Gastroesophageal sphincter (tissue), 4 donors: ENCODE results near the gene PTGR1. TPM values are rescaled to one million over a fixed set of nuclear protein-coding genes. Genes with fewer than 3 reads are reported as not detected.
"Not testable (repeated sequence)": the region's sequence is repeated elsewhere in the genome, so short reads cannot be mapped to it uniquely, and the experiment has no call there.

Source experiments
- ATAC-seq: fragments of 150-250 bp; one replicate; pipeline ENCODE4 v1.9.1; 2016; ENCODE audit warnings: mild to moderate bottlenecking, moderate library complexity
- H3K27ac ChIP-seq, 4 donors: fragments of 200-600 bp; sonication (generic) in 3 of 4; 1 replicate in 3 of 4; 2 replicates in 1 of 4; pipeline ENCODE4 v1.5.1; 2016 to 2019
- H3K27me3 ChIP-seq: fragments of 200-600 bp; sonication (generic); one replicate; pipeline ENCODE4 v1.5.1; 2019
- H3K36me3 ChIP-seq, 2 donors: fragments of 200-600 bp; sonication (generic); one replicate each; pipeline ENCODE4 v1.5.1; 2019; ENCODE audit warnings: control low read depth in 1 of 2
- H3K4me1 ChIP-seq, 3 donors: fragments of 200-600 bp; sonication (generic); 1 replicate in 2 of 3; 2 replicates in 1 of 3; pipeline ENCODE4 v1.5.1; 2016 to 2019; ENCODE audit warnings: control low read depth in 2 of 3
- H3K4me3 ChIP-seq, 2 donors: fragments of 200-600 bp; sonication (generic); one replicate each; pipeline ENCODE4 v1.5.1; 2019; ENCODE audit warnings: mild to moderate bottlenecking in 1 of 2, moderate library complexity in 1 of 2
- H3K9me3 ChIP-seq, 3 donors: fragments of 200-600 bp; sonication (generic); one replicate each; pipeline ENCODE4 v1.5.1; 2017 to 2019; ENCODE audit warnings: control low read depth in 2 of 3
- CTCF ChIP-seq, 4 experiments: fragments of 200-600 bp in 2 of 4; fragments of 450-650 bp in 2 of 4; sonication (generic) in 1 of 4; IDR thresholded peaks; one replicate each; pipeline ENCODE4 v1.5.1; 2017 to 2019; ENCODE audit warnings: antibody characterized with exemption in 4 of 4, mild to moderate bottlenecking in 2 of 4, moderate library complexity in 2 of 4
- EP300 ChIP-seq: sonication (generic); formaldehyde crosslinking; IDR thresholded peaks from one replicate; pipeline ENCODE4 v1.6.1; 2017; ENCODE audit warnings: antibody characterized with exemption, mild to moderate bottlenecking
- POLR2A ChIP-seq, 2 donors: fragments of 450-650 bp; IDR thresholded peaks; one replicate each; pipeline ENCODE4 v1.6.1; 2017; ENCODE audit warnings: antibody characterized with exemption in 2 of 2, mild to moderate bottlenecking in 2 of 2, moderate library complexity in 1 of 2
- POLR2AphosphoS5 ChIP-seq: sonication (generic); formaldehyde crosslinking; IDR thresholded peaks from one replicate; pipeline ENCODE4 v1.6.1; 2017; ENCODE audit warnings: antibody characterized with exemption
- whole genome bisulfite sequencing, 2 donors: methylation state at CpG; one replicate each; pipeline ENCODE4 v1.1.5; 2018; ENCODE audit warnings: low coverage in 1 of 2; 5-methylcytosine and 5-hydroxymethylcytosine counted together
- total RNA-seq, 4 donors: library from RNA; depleted of rRNA; stranded (reverse); fragments of >200 nt; gene quantifications; one replicate each; pipeline ENCODE4 v1.1.0, GENCODE V29; 2016

Gene PTGR1
- total RNA-seq, 4 donors from 2014 or later, result 19.1 to 59.6 (median 43.7) TPM

GRCh38 chr9:111586378-111586777 is 13.1 kb downstream of the PTGR1 start:
- no peaks in the 10 kb centered on the region for H3K27me3 ChIP-seq
- no peaks in the 10 kb centered on the region for H3K4me1 ChIP-seq
- TF ChIP-seq EP300 (no peak), POLR2AphosphoS5 (no peak), CTCF (IDR thresholded peaks at IDR 0.05) (no peak), POLR2A (IDR thresholded peaks at IDR 0.05) (no peak)
- no peak overlapping the region for H3K4me3 ChIP-seq
- H3K9me3 ChIP-seq, result no peaks in the 10 kb centered on the region
- no peak overlapping the region for H3K27ac ChIP-seq
- no peak for ATAC-seq
- 93 to 97% methylated on average over 4 to 5 of the region's 5 CpGs for WGBS, 2 donors
- peaks cover 3 to 77% of the 10 kb centered on the region in 2 donors for H3K36me3 ChIP-seq

- ATAC-seq, result no peak
- peaks cover 3 to 87% of the 10 kb centered on the region in 2 donors for H3K36me3 ChIP-seq
- TF ChIP-seq CTCF (IDR thresholded peaks at IDR 0.05) (no peak), EP300 (no peak), POLR2AphosphoS5 (no peak), POLR2A (IDR thresholded peaks at IDR 0.05) (no peak)
- no peak overlapping the region for H3K27ac ChIP-seq
- 73 to 89% methylated on average over 3 of the region's 3 CpGs for WGBS, 2 donors
- H3K27me3 ChIP-seq, result no peaks in the 10 kb centered on the region
- H3K4me3 ChIP-seq, result no peak overlapping the region
- no peaks in the 10 kb centered on the region for H3K4me1 ChIP-seq
- no peaks in the 10 kb centered on the region for H3K9me3 ChIP-seq
Observed at GRCh38 chr9:111582888-111583287, 16.6 kb downstream of the PTGR1 start.

GRCh38 chr9:111572950-111573604 is 26.4 kb downstream of the PTGR1 start:
- Histone ChIP-seq H3K4me3 (no peak overlapping the region), H3K27me3 (no peaks in the 10 kb centered on the region), H3K27ac (no peak overlapping the region), H3K36me3 (peaks cover 7 to 98% of the 10 kb centered on the region in 2 donors), H3K9me3 (peaks cover 0 to 11% (median 0%) of the 10 kb centered on the region in 3 donors), H3K4me1 (no peaks in the 10 kb centered on the region)
- no peak for ATAC-seq
- WGBS, 2 donors, result 27 to 58% methylated on average over 2 to 4 of the region's 4 CpGs
- no peak for TF ChIP-seq POLR2A (IDR thresholded peaks at IDR 0.05)
- no peak for TF ChIP-seq EP300
- no peak for TF ChIP-seq POLR2AphosphoS5
- TF ChIP-seq CTCF (IDR thresholded peaks at IDR 0.05), result no peak

GRCh38 chr9:111568127-111568526 is 31.3 kb downstream of the PTGR1 start:
- not testable (repeated sequence) for H3K27ac ChIP-seq, ATAC-seq, H3K4me1 ChIP-seq, H3K27me3 ChIP-seq, H3K4me3 ChIP-seq
- Histone ChIP-seq H3K9me3 (peaks cover 0 to 17% (median 0%) of the 10 kb centered on the region in 3 donors), H3K36me3 (peaks cover 7 to 100% of the 10 kb centered on the region in 2 donors)
- 87 to 98% methylated on average over 4 of the region's 4 CpGs for whole genome bisulfite sequencing, 2 donors

GRCh38 chr9:111566234-111566633 is 33.2 kb downstream of the PTGR1 start:
- no peaks in the 10 kb centered on the region for H3K4me1 ChIP-seq
- ATAC-seq, result no peak

More at GRCh38 chr9:111566234-111566633, 33.2 kb downstream of the PTGR1 start:
- H3K27ac ChIP-seq, result no peak overlapping the region
- H3K36me3 ChIP-seq, result peaks cover 7 to 100% of the 10 kb centered on the region in 2 donors
- H3K4me3 ChIP-seq, result no peak overlapping the region
- WGBS, 2 donors, result 40 to 44% methylated on average over 1 of the region's 1 CpG
- H3K27me3 ChIP-seq, result no peaks in the 10 kb centered on the region
- no peak for TF ChIP-seq POLR2A (IDR thresholded peaks at IDR 0.05)
- TF ChIP-seq EP300, result no peak
- TF ChIP-seq POLR2AphosphoS5, result no peak
- no peak for TF ChIP-seq CTCF (IDR thresholded peaks at IDR 0.05)
- peaks cover 0 to 17% (median 0%) of the 10 kb centered on the region in 3 donors for H3K9me3 ChIP-seq
